HepG2 (cell line): ENCODE data around the gene GUCY2D. TPM values are rescaled to one million over a fixed set of nuclear protein-coding genes. Genes with fewer than 3 reads are reported as not detected.

Source experiments
- CC2D1A ChIP-seq: sonication (generic); formaldehyde crosslinking; IDR thresholded peaks from 2 replicates; pipeline ENCODE4 v1.8.1; 2023; ENCODE audit warnings: mild to moderate bottlenecking, missing genetic modification reagents
- CCAR2 ChIP-seq: fragments of 200-400 bp; formaldehyde crosslinking; optimal IDR thresholded peaks from 2 replicates; pipeline ENCODE3; 2018; ENCODE audit warnings: low read depth, mild to moderate bottlenecking, low read length, moderate library complexity
- FOXA1 ChIP-seq, 2 experiments: fragments of 450-650 bp in 1 of 2; sonication (generic) in 1 of 2; formaldehyde crosslinking in 1 of 2; IDR thresholded peaks; 2 replicates each; pipeline versions ENCODE4 v1.4.0 to v1.6.1; 2016 to 2020; ENCODE audit warnings: missing genetic modification reagents in 1 of 2
- FOXJ3 ChIP-seq: sonication (generic); formaldehyde crosslinking; IDR thresholded peaks from 2 replicates; pipeline ENCODE4 v1.4.0; 2020; ENCODE audit warnings: missing genetic modification reagents, mild to moderate bottlenecking, borderline replicate concordance
- FOXP1 ChIP-seq, 2 experiments: fragments of 450-650 bp in 1 of 2; IDR thresholded peaks; 2 replicates each; pipeline ENCODE4 v1.6.1; 2017 to 2018; ENCODE audit warnings: antibody characterized with exemption in 1 of 2
- HNF4G ChIP-seq, 2 experiments: sonication (generic) in 1 of 2; formaldehyde crosslinking in 1 of 2; IDR thresholded peaks; 2 replicates each; pipeline versions ENCODE4 v1.4.0 to v1.6.1; 2011 to 2020; ENCODE audit warnings: borderline replicate concordance in 2 of 2, low read depth in 2 of 2, mild to moderate bottlenecking in 2 of 2, low read length in 1 of 2, missing genetic modification reagents in 1 of 2, moderate library complexity in 1 of 2
- JARID2 ChIP-seq: sonication (generic); formaldehyde crosslinking; IDR thresholded peaks from 2 replicates; pipeline ENCODE4 v1.8.1; 2023; ENCODE audit warnings: missing genetic modification reagents, inconsistent platforms; ENCODE audit not compliant: insufficient replicate concordance
- KDM6A ChIP-seq: IDR thresholded peaks from 2 replicates; pipeline ENCODE4 v1.6.1; 2016; ENCODE audit warnings: low read depth
- POGZ ChIP-seq: sonication (generic); formaldehyde crosslinking; IDR thresholded peaks from 2 replicates; pipeline ENCODE4 v1.4.0; 2020; ENCODE audit warnings: mild to moderate bottlenecking, missing genetic modification reagents
- REXO4 ChIP-seq: sonication (generic); formaldehyde crosslinking; IDR thresholded peaks from 2 replicates; pipeline ENCODE4 v1.8.0; 2022; ENCODE audit warnings: missing genetic modification reagents, mild to moderate bottlenecking, borderline replicate concordance
- SALL1 ChIP-seq: sonication (generic); formaldehyde crosslinking; IDR thresholded peaks from 2 replicates; pipeline ENCODE4 v1.8.0; 2022; ENCODE audit warnings: mild to moderate bottlenecking, missing genetic modification reagents
- TP53 ChIP-seq: sonication (generic); formaldehyde crosslinking; conservative IDR thresholded peaks from 2 replicates; pipeline ENCODE4 v1.4.0; 2020; ENCODE audit warnings: missing genetic modification reagents
- ZBTB39 ChIP-seq: sonication (generic); formaldehyde crosslinking; IDR thresholded peaks from 2 replicates; pipeline ENCODE4 v1.5.0; 2020; ENCODE audit warnings: missing genetic modification reagents
- ZNF230 ChIP-seq: sonication (generic); formaldehyde crosslinking; IDR thresholded peaks from 2 replicates; pipeline ENCODE4 v1.4.0; 2020; ENCODE audit warnings: mild to moderate bottlenecking, missing genetic modification reagents
- ZNF3 ChIP-seq: IDR thresholded peaks from 2 replicates; pipeline ENCODE4 v1.7.0; 2017; ENCODE audit warnings: inconsistent platforms
- ZNF354B ChIP-seq: sonication (generic); formaldehyde crosslinking; IDR thresholded peaks from 2 replicates; pipeline ENCODE4 v1.8.0; 2022; ENCODE audit warnings: mild to moderate bottlenecking, missing genetic modification reagents
- ZNF383 ChIP-seq: sonication (generic); formaldehyde crosslinking; IDR thresholded peaks from 2 replicates; pipeline ENCODE4 v1.4.0; 2020; ENCODE audit warnings: missing genetic modification reagents, mild to moderate bottlenecking, borderline replicate concordance
- ZNF503 ChIP-seq: sonication (generic); formaldehyde crosslinking; IDR thresholded peaks from 2 replicates; pipeline ENCODE4 v1.4.0; 2020; ENCODE audit warnings: missing genetic modification reagents
- ZNF546 ChIP-seq: sonication (generic); formaldehyde crosslinking; conservative IDR thresholded peaks from 2 replicates; pipeline ENCODE4 v1.8.1; 2023; ENCODE audit warnings: mild to moderate bottlenecking, missing genetic modification reagents
- ZNF557 ChIP-seq: sonication (generic); formaldehyde crosslinking; IDR thresholded peaks from 2 replicates; pipeline ENCODE4 v1.4.0; 2020; ENCODE audit warnings: missing genetic modification reagents
- ZNF749 ChIP-seq: sonication (generic); formaldehyde crosslinking; IDR thresholded peaks from 2 replicates; pipeline ENCODE4 v1.8.0; 2022; ENCODE audit warnings: mild to moderate bottlenecking, missing genetic modification reagents, moderate library complexity, borderline replicate concordance
- ZSCAN31 ChIP-seq: sonication (generic); formaldehyde crosslinking; IDR thresholded peaks from 2 replicates; pipeline ENCODE4 v1.5.0; 2020; ENCODE audit warnings: low read depth, mild to moderate bottlenecking, missing genetic modification reagents
- polyA plus RNA-seq, 8 experiments: library from polyadenylated mRNA; depleted of rRNA in 3 of 8; stranded (reverse) in 7 of 8; unstranded in 1 of 8; fragments of >200 nt; fragmentation: Illumina TruSeq in 4 of 8; extraction: Trizol in 4 of 8; gene quantifications; 2 replicates each; pipeline versions ENCODE4 v1.2.1 to v1.2.3, GENCODE V29; 2011 to 2016; ENCODE audit warnings: low read depth in 4 of 8, missing spikeins in 1 of 8, mixed read lengths in 1 of 8; ENCODE audit not compliant: insufficient read depth in 1 of 8
- total RNA-seq, 5 experiments: library from RNA; depleted of rRNA; stranded (reverse); fragments of >200 nt; fragmentation: Illumina TruSeq; extraction: Trizol; gene quantifications; 2 replicates each; pipeline ENCODE4 v1.2.3, GENCODE V29; 2016; ENCODE audit warnings: low read depth in 1 of 5
- TF ChIP-seq, protein P1 (sequence below): sonication (generic); formaldehyde crosslinking; IDR thresholded peaks from 2 replicates; pipeline ENCODE4 v1.4.0; 2020; ENCODE audit warnings: missing genetic modification reagents, low read depth, mild to moderate bottlenecking, borderline replicate concordance

GUCY2D gene
- total and polyA plus RNA-seq, 2 of the 13 experiments (the other 11 are each of a cell fraction or from before 2014, with no cell fraction given): not detected

GRCh38 chr17:8016632-8017424 is 14.4 kb downstream of the GUCY2D start (continued):
- no peak for TF ChIP-seq ZNF503
- no peak for TF ChIP-seq ZNF383 (CRISPR knock-in tag)
- no peak for TF ChIP-seq TP53
- no peak for TF ChIP-seq ZNF3
- no peak for TF ChIP-seq ZNF546
- no peak for TF ChIP-seq ZNF749 (CRISPR knock-in tag)
- no peak for TF ChIP-seq POGZ
- TF ChIP-seq ZBTB39: no peak
- no peak for TF ChIP-seq ZNF354B (CRISPR knock-in tag)
- 0 out of 2 replicates have a peak, but pooled peaks have one; percentile 34 for TF ChIP-seq ZNF230 (CRISPR knock-in tag)
- TF ChIP-seq KDM6A (CRISPR knock-in tag): no peak
- no peak for TF ChIP-seq ZSCAN31
- TF ChIP-seq FOXA1 (IDR thresholded peaks at IDR 0.05): no peak
- no peak for TF ChIP-seq FOXA1 (CRISPR knock-in tag; IDR thresholded peaks at IDR 0.05)
- TF ChIP-seq JARID2 (CRISPR knock-in tag): no peak
- no peak for TF ChIP-seq ZNF557 (CRISPR knock-in tag)
- TF ChIP-seq CCAR2: no peak
- TF ChIP-seq FOXP1 (IDR thresholded peaks at IDR 0.05): no peak
- no peak for TF ChIP-seq FOXP1 (CRISPR knock-in tag; IDR thresholded peaks at IDR 0.05)
- TF ChIP-seq CC2D1A (CRISPR knock-in tag): no peak
- 0 out of 2 replicates have a peak, but pooled peaks have one; percentile 10 for TF ChIP-seq HNF4G (IDR thresholded peaks at IDR 0.05; ENCODE audit: borderline replicate concordance, low read depth, low read length)
- TF ChIP-seq HNF4G (CRISPR knock-in tag; IDR thresholded peaks at IDR 0.05; ENCODE audit: borderline replicate concordance, low read depth): no peak
- TF ChIP-seq SALL1: peak; percentile 22; the same call in 1 of the 2 replicates
- TF ChIP-seq, protein P1, sequence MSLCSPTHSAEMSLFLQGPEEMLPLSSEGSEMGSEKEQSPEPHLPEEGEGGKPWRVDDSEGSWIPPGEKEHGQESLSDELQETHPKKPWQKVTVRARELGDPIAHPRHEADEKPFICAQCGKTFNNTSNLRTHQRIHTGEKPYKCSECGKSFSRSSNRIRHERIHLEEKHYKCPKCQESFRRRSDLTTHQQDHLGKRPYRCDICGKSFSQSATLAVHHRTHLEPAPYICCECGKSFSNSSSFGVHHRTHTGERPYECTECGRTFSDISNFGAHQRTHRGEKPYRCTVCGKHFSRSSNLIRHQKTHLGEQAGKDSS (CRISPR knock-in tag): no peak
- TF ChIP-seq REXO4 (CRISPR knock-in tag): no peak
- no peak for TF ChIP-seq FOXJ3 (CRISPR knock-in tag)
